ENCODE data around the gene NUP88. TPM values are rescaled to one million over a fixed set of nuclear protein-coding genes. Genes with fewer than 3 reads are reported as not detected.

NUP88 gene
- total and polyA plus RNA-seq, 2 donors (not counting 3 experiments of a cell fraction or from before 2014, with no cell fraction given), result 52.5 to 95.8 TPM

DNA sequence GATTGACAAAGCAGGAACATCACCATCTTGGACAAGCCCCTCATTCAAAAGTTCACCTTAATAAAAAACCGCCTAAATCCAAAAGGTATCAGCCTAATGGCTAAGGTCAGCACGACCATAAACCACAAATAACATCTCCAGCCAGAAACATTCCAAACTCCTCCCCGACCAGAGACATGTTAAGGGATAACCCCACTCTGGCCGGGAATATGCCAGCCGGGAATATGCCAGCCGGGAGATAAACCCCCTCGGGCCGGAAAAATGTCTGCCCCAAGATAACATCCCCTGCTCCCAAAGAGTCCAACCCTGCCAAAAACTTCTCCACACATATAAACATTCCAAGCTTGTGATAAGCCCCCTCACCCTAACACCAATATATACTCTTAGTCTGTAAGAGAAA, 48.0 kb upstream of the NUP88 start:
- TF ChIP-seq POLR2A (IDR thresholded peaks at IDR 0.05; ENCODE audit: low read depth, low read length) (no peak), MYC (IDR thresholded peaks at IDR 0.05; ENCODE audit: low read depth, low read length) (no peak)
- H3K9me1 ChIP-seq (replicated peaks; ENCODE audit: control insufficient read depth, extremely low read depth, insufficient read depth, low read length), result no peaks in the 10 kb centered on the region
- peaks cover under 1 to 4% of the 10 kb centered on the region in 2 experiments for H3K36me3 ChIP-seq (ENCODE audit: control insufficient read depth in 2 of 2, extremely low read depth in 1 of 2, insufficient read depth in 2 of 2, low read length in 2 of 2)
- BruUV-seq (replicated peaks), result no TSS peak
- H3K79me2 ChIP-seq (ENCODE audit: control insufficient read depth, insufficient read depth, low read length), result peaks cover 63% of the 10 kb centered on the region
- ChIA-PET CTCF (interaction anchor here (1.2 to 2.2 kb wide), 2 partner anchors 8 to 28 kb away, joined by 3 to 10 read pairs; partner anchors contain the start of gene C1QBP), POLR2A (interaction anchor here (2.2 kb wide), 1 partner anchor 18 kb away, joined by 13 read pairs; the partner anchor contains the start of genes DERL2 and MIS12)
- DNase-seq (ENCODE audit: low read depth, low spot score) (peak; percentile 8), FAIRE-seq (no peak)
- H3K4me1 ChIP-seq (ENCODE audit: control insufficient read depth, extremely low read depth, insufficient read depth, low read length), result peaks cover 7% of the 10 kb centered on the region
- H3K9ac ChIP-seq (replicated peaks; ENCODE audit: extremely low read depth, insufficient read depth, low read length), result peak overlapping the region; percentile 55
- peak overlapping the region; percentile 77 to 92 (median 87) for H3K4me3 ChIP-seq (replicated peaks in 1 of 3; ENCODE audit: insufficient read depth in 1 of 3, low read depth in 1 of 3, low read length in 3 of 3)
- intact Hi-C loops (cut with micrococcal nuclease) (no loop called here), dilution Hi-C loops (cut with MboI; ENCODE audit: extremely low pct_ligation_motif_present, low sequenced_read_pairs) (no loop called here)
- no peaks in the 10 kb centered on the region for H4K20me1 ChIP-seq (replicated peaks; ENCODE audit: control insufficient read depth, extremely low read depth, insufficient read depth, low read length)
- H3K4me2 ChIP-seq (ENCODE audit: insufficient read depth, low read length), result peak overlapping the region; percentile 83
- H2AFZ ChIP-seq (ENCODE audit: low read depth, low read length), result peak overlapping the region; percentile 24
- no peaks in the 10 kb centered on the region for H3K9me3 ChIP-seq (replicated peaks; ENCODE audit: control insufficient read depth, insufficient read depth, low read length)
- no peaks in the 10 kb centered on the region for H3K27me3 ChIP-seq (ENCODE audit: control insufficient read depth in 2 of 2, insufficient read depth in 2 of 2, low read length in 2 of 2)
- no peak overlapping the region for H3K27ac ChIP-seq (ENCODE audit: insufficient read depth, low read depth, low read length)

DNA sequence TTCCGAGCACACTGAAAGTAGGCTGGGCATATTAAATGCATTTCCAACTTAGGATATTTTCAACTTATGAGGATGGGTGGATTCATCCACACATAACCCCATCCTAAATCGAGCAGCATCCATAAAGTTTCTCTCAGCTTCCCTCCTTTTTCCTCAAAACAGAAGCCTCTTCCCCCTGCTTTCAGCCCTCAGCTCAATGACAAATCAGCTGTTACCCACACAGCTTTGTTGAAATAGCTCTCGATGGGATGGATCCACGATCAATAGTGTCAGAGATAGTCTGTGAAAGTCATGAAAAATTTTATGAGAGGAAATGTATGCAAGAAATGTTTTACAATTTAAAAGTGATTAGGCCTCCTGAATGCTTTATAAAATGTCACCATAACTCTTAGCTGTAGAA, 46.8 kb upstream of the NUP88 start:
- Histone ChIP-seq H2AFZ (ENCODE audit: low read depth, low read length) (no peak overlapping the region), H3K9me1 (replicated peaks; ENCODE audit: control insufficient read depth, extremely low read depth, insufficient read depth, low read length) (no peaks in the 10 kb centered on the region), H3K27ac (ENCODE audit: insufficient read depth, low read depth, low read length) (no peak overlapping the region), H3K4me1 (ENCODE audit: control insufficient read depth, extremely low read depth, insufficient read depth, low read length) (peaks cover 7% of the 10 kb centered on the region), H3K36me3 (ENCODE audit: control insufficient read depth in 2 of 2, extremely low read depth in 1 of 2, insufficient read depth in 2 of 2, low read length in 2 of 2) (peaks cover 5% of the 10 kb centered on the region in 2 experiments), H3K79me2 (ENCODE audit: control insufficient read depth, insufficient read depth, low read length) (peaks cover 66% of the 10 kb centered on the region), H3K27me3 (ENCODE audit: control insufficient read depth in 2 of 2, insufficient read depth in 2 of 2, low read length in 2 of 2) (no peaks in the 10 kb centered on the region), H4K20me1 (replicated peaks; ENCODE audit: control insufficient read depth, extremely low read depth, insufficient read depth, low read length) (no peaks in the 10 kb centered on the region), H3K9ac (replicated peaks; ENCODE audit: extremely low read depth, insufficient read depth, low read length) (no peak overlapping the region), H3K9me3 (replicated peaks; ENCODE audit: control insufficient read depth, insufficient read depth, low read length) (no peaks in the 10 kb centered on the region), H3K4me2 (ENCODE audit: insufficient read depth, low read length) (peak overlapping the region; percentile 83), H3K4me3 (replicated peaks in 1 of 3; ENCODE audit: insufficient read depth in 1 of 3, low read depth in 1 of 3, low read length in 3 of 3) (no peak overlapping the region)
- no peak for TF ChIP-seq POLR2AphosphoS5 (IDR thresholded peaks at IDR 0.05; ENCODE audit: insufficient read depth, low read depth, low read length)
- no peak for TF ChIP-seq POLR2A (IDR thresholded peaks at IDR 0.05; ENCODE audit: low read depth, low read length)
- TF ChIP-seq FOS (IDR thresholded peaks at IDR 0.05; ENCODE audit: borderline replicate concordance, insufficient read depth, low read length), result no peak
- TF ChIP-seq, protein P1, sequence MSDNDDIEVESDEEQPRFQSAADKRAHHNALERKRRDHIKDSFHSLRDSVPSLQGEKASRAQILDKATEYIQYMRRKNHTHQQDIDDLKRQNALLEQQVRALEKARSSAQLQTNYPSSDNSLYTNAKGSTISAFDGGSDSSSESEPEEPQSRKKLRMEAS (IDR thresholded peaks at IDR 0.05; ENCODE audit: insufficient read depth, insufficient read length), result no peak
- no peak for TF ChIP-seq EZH2 (IDR thresholded peaks at IDR 0.05; ENCODE audit: borderline replicate concordance, low read depth, low read length, severe bottlenecking)
- TF ChIP-seq, protein P2, sequence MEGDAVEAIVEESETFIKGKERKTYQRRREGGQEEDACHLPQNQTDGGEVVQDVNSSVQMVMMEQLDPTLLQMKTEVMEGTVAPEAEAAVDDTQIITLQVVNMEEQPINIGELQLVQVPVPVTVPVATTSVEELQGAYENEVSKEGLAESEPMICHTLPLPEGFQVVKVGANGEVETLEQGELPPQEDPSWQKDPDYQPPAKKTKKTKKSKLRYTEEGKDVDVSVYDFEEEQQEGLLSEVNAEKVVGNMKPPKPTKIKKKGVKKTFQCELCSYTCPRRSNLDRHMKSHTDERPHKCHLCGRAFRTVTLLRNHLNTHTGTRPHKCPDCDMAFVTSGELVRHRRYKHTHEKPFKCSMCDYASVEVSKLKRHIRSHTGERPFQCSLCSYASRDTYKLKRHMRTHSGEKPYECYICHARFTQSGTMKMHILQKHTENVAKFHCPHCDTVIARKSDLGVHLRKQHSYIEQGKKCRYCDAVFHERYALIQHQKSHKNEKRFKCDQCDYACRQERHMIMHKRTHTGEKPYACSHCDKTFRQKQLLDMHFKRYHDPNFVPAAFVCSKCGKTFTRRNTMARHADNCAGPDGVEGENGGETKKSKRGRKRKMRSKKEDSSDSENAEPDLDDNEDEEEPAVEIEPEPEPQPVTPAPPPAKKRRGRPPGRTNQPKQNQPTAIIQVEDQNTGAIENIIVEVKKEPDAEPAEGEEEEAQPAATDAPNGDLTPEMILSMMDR (IDR thresholded peaks at IDR 0.05; ENCODE audit: extremely low read depth in 1 of 2, insufficient read depth in 1 of 2, low read depth in 1 of 2, low read length in 2 of 2), result no peak
- TF ChIP-seq MYC (IDR thresholded peaks at IDR 0.05; ENCODE audit: low read depth, low read length), result no peak
- no peak for TF ChIP-seq GATA2 (IDR thresholded peaks at IDR 0.05; ENCODE audit: insufficient read depth, insufficient read length, low read depth, low read length)
- TF ChIP-seq JUN (IDR thresholded peaks at IDR 0.05; ENCODE audit: borderline replicate concordance, insufficient read depth, insufficient read length, low read depth), result no peak
- no TSS peak for BruUV-seq (replicated peaks)
- POLR2A ChIA-PET, result no interaction called here
- FAIRE-seq (no peak), DNase-seq (ENCODE audit: low read depth, low spot score) (no peak)
- CTCF ChIA-PET, result interaction anchor here (0.9 kb wide), 1 partner anchor 27 kb away, joined by 3 read pairs; the partner anchor contains the start of gene C1QBP
- dilution Hi-C loops (cut with MboI; ENCODE audit: extremely low pct_ligation_motif_present, low sequenced_read_pairs) (no loop called here), intact Hi-C loops (cut with micrococcal nuclease) (no loop called here)
